GM23338 (cell line): Measurements from ENCODE around the gene TBC1D12. TPM values are rescaled to one million over a fixed set of nuclear protein-coding genes. Genes with fewer than 3 reads are reported as not detected.

ENCODE experiments used
- ATAC-seq: fragments of 200-7000 bp; cut with Tn5 transposase; 3 replicates; pipeline ENCODE4 v1.9.1; 2020
- DNase-seq: peaks from one replicate; pipeline ENCODE4 v3.0.0-alpha.2; 2015; ENCODE audit warnings: low spot score
- H2AFZ ChIP-seq: fragments of 200-600 bp; sonication (generic); 2 replicates; pipeline ENCODE4 v1.8.0; 2016; ENCODE audit warnings: antibody characterized with exemption, mild to moderate bottlenecking, moderate library complexity
- H3F3A ChIP-seq: fragments of 200-600 bp; sonication (generic); replicated peaks from 2 replicates; pipeline ENCODE4 v1.8.0; 2017; ENCODE audit warnings: antibody characterized with exemption, mixed run types, low read depth
- H3K27ac ChIP-seq: fragments of 200-600 bp; sonication (generic); 2 replicates; pipeline ENCODE4 v1.6.1; 2016; ENCODE audit warnings: low read depth
- H3K27me3 ChIP-seq: fragments of 200-600 bp; sonication (generic); 2 replicates; pipeline ENCODE4 v1.8.0; 2016; ENCODE audit warnings: mild to moderate bottlenecking, mixed run types, moderate library complexity; ENCODE audit not compliant: insufficient read depth
- H3K36me3 ChIP-seq: fragments of 200-600 bp; sonication (generic); 2 replicates; pipeline ENCODE4 v1.8.0; 2016; ENCODE audit warnings: mild to moderate bottlenecking; ENCODE audit not compliant: insufficient read depth
- H3K4me1 ChIP-seq: fragments of 200-600 bp; sonication (generic); 2 replicates; pipeline ENCODE4 v1.8.0; 2016; ENCODE audit warnings: mild to moderate bottlenecking, moderate library complexity; ENCODE audit not compliant: insufficient read depth
- H3K4me2 ChIP-seq: fragments of 200-600 bp; sonication (generic); 2 replicates; pipeline ENCODE4 v1.7.1; 2017; ENCODE audit warnings: mixed run types
- H3K4me3 ChIP-seq: fragments of 200-600 bp; sonication (generic); 2 replicates; pipeline ENCODE4 v1.6.1; 2016; ENCODE audit warnings: mixed run types
- H3K79me2 ChIP-seq: fragments of 200-600 bp; sonication (generic); replicated peaks from 2 replicates; pipeline ENCODE4 v1.8.0; 2017; ENCODE audit warnings: mild to moderate bottlenecking; ENCODE audit not compliant: insufficient read depth
- H3K9me2 ChIP-seq: fragments of 200-600 bp; sonication (generic); 2 replicates; pipeline ENCODE4 v1.8.0; 2017; ENCODE audit not compliant: insufficient read depth
- H4K20me1 ChIP-seq: fragments of 200-600 bp; sonication (generic); replicated peaks from 2 replicates; pipeline ENCODE4 v1.8.0; 2017; ENCODE audit warnings: mild to moderate bottlenecking; ENCODE audit not compliant: insufficient read depth
- H3K27ac Mint-ChIP-seq: 2 replicates; pipeline ENCODE4 v1.8.0; 2020; ENCODE audit warnings: inconsistent platforms, mild to moderate bottlenecking, moderate library complexity, mixed read lengths
- H3K27me3 Mint-ChIP-seq: 3 replicates; pipeline ENCODE4 v1.8.0; 2022; ENCODE audit warnings: low read depth, mild to moderate bottlenecking, moderate library complexity, mixed read lengths, inconsistent platforms; ENCODE audit not compliant: insufficient read depth, poor library complexity
- H3K36me3 Mint-ChIP-seq: 3 replicates; pipeline ENCODE4 v1.8.0; 2021; ENCODE audit warnings: low read depth, mild to moderate bottlenecking, inconsistent platforms, moderate library complexity, mixed read lengths
- H3K4me1 Mint-ChIP-seq: 3 replicates; pipeline ENCODE4 v1.8.0; 2020; ENCODE audit warnings: mild to moderate bottlenecking, inconsistent platforms, mixed read lengths
- H3K4me3 Mint-ChIP-seq: 3 replicates; pipeline ENCODE4 v1.8.0; 2021; ENCODE audit warnings: moderate library complexity, mild to moderate bottlenecking, inconsistent platforms, mixed read lengths
- H3K9me3 Mint-ChIP-seq: 3 replicates; pipeline ENCODE4 v1.8.0; 2020; ENCODE audit warnings: moderate library complexity, mild to moderate bottlenecking, inconsistent platforms, mixed read lengths
- EZH2 ChIP-seq: fragments of 200-600 bp; sonication (generic); IDR thresholded peaks from one replicate; pipeline ENCODE4 v1.8.0; 2017; ENCODE audit warnings: antibody characterized with exemption, mild to moderate bottlenecking, low read depth; ENCODE audit not compliant: unreplicated experiment
- EZH2phosphoT487 ChIP-seq: fragments of 200-600 bp; sonication (generic); IDR thresholded peaks from one replicate; pipeline ENCODE4 v1.8.1; 2018; ENCODE audit warnings: antibody characterized with exemption; ENCODE audit not compliant: unreplicated experiment
- POLR2AphosphoS5 ChIP-seq: IDR thresholded peaks from 2 replicates; pipeline ENCODE4 v1.6.1; 2016; ENCODE audit warnings: antibody characterized with exemption, low read depth
- REST ChIP-seq: IDR thresholded peaks from one replicate; pipeline ENCODE4 v1.6.1; 2018; ENCODE audit warnings: antibody characterized with exemption; ENCODE audit not compliant: unreplicated experiment
- ZNF331 ChIP-seq: fragments of 250-450 bp; sonication (Bioruptor Pico); IDR thresholded peaks from 2 replicates; pipeline ENCODE4 v1.5.0; 2020; ENCODE audit warnings: low read depth, mild to moderate bottlenecking, moderate library complexity
- polyA plus RNA-seq: library from polyadenylated mRNA; unstranded; fragments of >200 nt; fragmentation: Nextera tagmentation; extraction: Ambion mirVana; gene quantifications from 2 replicates; pipeline ENCODE4 v1.2.1, GENCODE V29; 2016
- total RNA-seq: library from RNA; depleted of rRNA; stranded (reverse); fragments of >200 nt; shearing (Covaris generic); gene quantifications from 2 replicates; pipeline ENCODE4 v1.2.3, GENCODE V29; 2014
- TF ChIP-seq, protein P1 (sequence below): IDR thresholded peaks from 2 replicates; pipeline ENCODE4 v1.6.1; 2016; ENCODE audit warnings: antibody characterized with exemption
- TF ChIP-seq, protein P2 (sequence below), 2 experiments: fragments of 200-600 bp in 1 of 2; sonication (generic) in 1 of 2; conservative IDR thresholded peaks; 2 replicates each; pipeline versions ENCODE4 v1.5.1 to v1.6.1; 2016 to 2017; ENCODE audit warnings: antibody characterized with exemption in 2 of 2, low read depth in 2 of 2, mild to moderate bottlenecking in 2 of 2, moderate library complexity in 1 of 2

TBC1D12 gene
- total and polyA plus RNA-seq, 2 experiments from 2014 or later = 2.3 to 3.6 TPM

- TF ChIP-seq EZH2 = peak; percentile 53
- TF ChIP-seq, protein P1, sequence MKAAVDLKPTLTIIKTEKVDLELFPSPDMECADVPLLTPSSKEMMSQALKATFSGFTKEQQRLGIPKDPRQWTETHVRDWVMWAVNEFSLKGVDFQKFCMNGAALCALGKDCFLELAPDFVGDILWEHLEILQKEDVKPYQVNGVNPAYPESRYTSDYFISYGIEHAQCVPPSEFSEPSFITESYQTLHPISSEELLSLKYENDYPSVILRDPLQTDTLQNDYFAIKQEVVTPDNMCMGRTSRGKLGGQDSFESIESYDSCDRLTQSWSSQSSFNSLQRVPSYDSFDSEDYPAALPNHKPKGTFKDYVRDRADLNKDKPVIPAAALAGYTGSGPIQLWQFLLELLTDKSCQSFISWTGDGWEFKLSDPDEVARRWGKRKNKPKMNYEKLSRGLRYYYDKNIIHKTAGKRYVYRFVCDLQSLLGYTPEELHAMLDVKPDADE = no peak
- no peak for TF ChIP-seq EZH2phosphoT487
- ATAC-seq = peak; percentile 33
- H4K20me1 ChIP-seq = no peaks in the 10 kb centered on the region; the same call in 1 of the 2 replicates
- no peaks in the 10 kb centered on the region; the same call in 1 of the 2 replicates for H3K4me1 ChIP-seq
- H2AFZ ChIP-seq = peak overlapping the region; percentile 97
- H3K27ac ChIP-seq = no peak overlapping the region
- peak overlapping the region; percentile 93 for H3K4me2 ChIP-seq
- H3K27me3 ChIP-seq = peaks cover 39% of the 10 kb centered on the region
- Mint-ChIP-seq H3K27ac (no peak overlapping the region), H3K36me3 (no peaks in the 10 kb centered on the region), H3K4me1 (peaks cover 10% of the 10 kb centered on the region), H3K9me3 (peaks cover 4% of the 10 kb centered on the region; the same call in 1 of the 3 replicates), H3K27me3 (peaks cover 32% of the 10 kb centered on the region), H3K4me3 (peak overlapping the region; percentile 86)
- no peaks in the 10 kb centered on the region; the same call in 1 of the 2 replicates for H3K9me2 ChIP-seq
- peak; percentile 52 for DNase-seq
- no peaks in the 10 kb centered on the region for H3K36me3 ChIP-seq
- no peaks in the 10 kb centered on the region for H3F3A ChIP-seq
- no peaks in the 10 kb centered on the region for H3K79me2 ChIP-seq
- peak overlapping the region; percentile 80 for H3K4me3 ChIP-seq
These were observed 1.3 kb downstream of the TBC1D12 start for GRCh38 chr10:94403380-94404213.

DNA sequence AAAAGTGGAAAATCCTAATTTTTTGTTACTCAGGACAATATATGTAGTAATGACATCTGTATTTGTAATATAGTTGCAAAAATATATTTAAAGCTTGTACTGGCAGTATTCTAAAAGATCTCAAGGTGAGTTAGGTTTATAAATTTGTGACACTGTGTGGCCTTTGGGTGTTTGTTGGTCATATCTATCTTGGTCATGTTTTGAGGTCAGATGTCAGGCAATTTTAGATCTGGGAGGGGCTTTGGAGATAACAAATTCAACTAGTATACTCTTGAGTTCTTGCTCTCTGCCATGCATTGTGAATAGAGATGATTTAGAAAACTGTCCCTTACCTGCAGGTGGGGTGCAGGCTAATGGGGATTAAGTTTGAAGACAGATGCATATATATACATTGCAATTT, 3.1 kb downstream of the TBC1D12 start:
- peaks cover 6% of the 10 kb centered on the region; the same call in 2 of the 3 replicates for H3K4me1 Mint-ChIP-seq
- TF ChIP-seq, protein P2, sequence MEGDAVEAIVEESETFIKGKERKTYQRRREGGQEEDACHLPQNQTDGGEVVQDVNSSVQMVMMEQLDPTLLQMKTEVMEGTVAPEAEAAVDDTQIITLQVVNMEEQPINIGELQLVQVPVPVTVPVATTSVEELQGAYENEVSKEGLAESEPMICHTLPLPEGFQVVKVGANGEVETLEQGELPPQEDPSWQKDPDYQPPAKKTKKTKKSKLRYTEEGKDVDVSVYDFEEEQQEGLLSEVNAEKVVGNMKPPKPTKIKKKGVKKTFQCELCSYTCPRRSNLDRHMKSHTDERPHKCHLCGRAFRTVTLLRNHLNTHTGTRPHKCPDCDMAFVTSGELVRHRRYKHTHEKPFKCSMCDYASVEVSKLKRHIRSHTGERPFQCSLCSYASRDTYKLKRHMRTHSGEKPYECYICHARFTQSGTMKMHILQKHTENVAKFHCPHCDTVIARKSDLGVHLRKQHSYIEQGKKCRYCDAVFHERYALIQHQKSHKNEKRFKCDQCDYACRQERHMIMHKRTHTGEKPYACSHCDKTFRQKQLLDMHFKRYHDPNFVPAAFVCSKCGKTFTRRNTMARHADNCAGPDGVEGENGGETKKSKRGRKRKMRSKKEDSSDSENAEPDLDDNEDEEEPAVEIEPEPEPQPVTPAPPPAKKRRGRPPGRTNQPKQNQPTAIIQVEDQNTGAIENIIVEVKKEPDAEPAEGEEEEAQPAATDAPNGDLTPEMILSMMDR (conservative IDR thresholded peaks at IDR 0.05; ENCODE audit: low read depth in 2 of 2) = no peak
- no peak overlapping the region for H2AFZ ChIP-seq
- H3K36me3 Mint-ChIP-seq = no peaks in the 10 kb centered on the region
- no peaks in the 10 kb centered on the region for H3K36me3 ChIP-seq
- H3K4me2 ChIP-seq = no peak overlapping the region
- H3K27me3 Mint-ChIP-seq = peaks cover 29% of the 10 kb centered on the region
- no peak overlapping the region for H3K27ac ChIP-seq
- H3K27me3 ChIP-seq = peaks cover 39% of the 10 kb centered on the region
- no peak overlapping the region for H3K4me3 ChIP-seq
- no peaks in the 10 kb centered on the region for H3F3A ChIP-seq
- ATAC-seq (no peak), DNase-seq (no peak)
- H3K4me1 ChIP-seq = no peaks in the 10 kb centered on the region; the same call in 1 of the 2 replicates
- no peaks in the 10 kb centered on the region; the same call in 1 of the 2 replicates for H3K9me2 ChIP-seq
- no peak overlapping the region for H3K27ac Mint-ChIP-seq
- H3K4me3 Mint-ChIP-seq = no peak overlapping the region
- no peaks in the 10 kb centered on the region; the same call in 1 of the 2 replicates for H4K20me1 ChIP-seq
- H3K79me2 ChIP-seq = no peaks in the 10 kb centered on the region
- peaks cover 4% of the 10 kb centered on the region; the same call in 1 of the 3 replicates for H3K9me3 Mint-ChIP-seq

DNA sequence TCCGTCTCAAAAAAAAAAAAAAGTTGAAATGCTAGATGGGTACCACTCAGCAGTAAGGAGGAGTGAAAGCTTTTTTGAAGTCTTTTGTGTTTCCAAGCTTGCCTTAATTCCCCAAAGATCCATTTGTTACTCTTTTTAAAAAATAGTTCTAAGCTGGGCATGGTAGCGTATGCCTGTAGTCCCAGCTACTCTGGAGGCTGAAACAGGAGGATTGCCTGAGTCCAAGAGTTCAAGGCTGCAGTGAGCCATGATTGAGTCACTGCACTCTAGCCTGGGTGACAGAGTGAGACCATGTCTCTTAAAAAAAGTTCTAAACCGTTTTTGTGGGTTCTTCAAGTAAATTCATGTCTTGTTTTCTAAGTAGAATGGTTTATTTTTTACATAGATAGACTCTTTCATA, 5.3 kb downstream of the TBC1D12 start:
- H3K4me1 Mint-ChIP-seq = peaks cover 6% of the 10 kb centered on the region; the same call in 2 of the 3 replicates
- Histone ChIP-seq H3K79me2 (no peaks in the 10 kb centered on the region), H3K4me3 (no peak overlapping the region)
- TF ChIP-seq ZNF331 (CRISPR knock-in tag) (no peak), POLR2AphosphoS5 (no peak), REST (no peak)

More for the DNA sequence above, 5.3 kb downstream of the TBC1D12 start:
- Histone ChIP-seq H3K9me2 (no peaks in the 10 kb centered on the region), H4K20me1 (no peaks in the 10 kb centered on the region; the same call in 1 of the 2 replicates), H3K27me3 (peaks cover 39% of the 10 kb centered on the region), H3K4me2 (no peak overlapping the region), H3K36me3 (no peaks in the 10 kb centered on the region), H2AFZ (no peak overlapping the region), H3K27ac (no peak overlapping the region), H3F3A (no peaks in the 10 kb centered on the region), H3K4me1 (no peaks in the 10 kb centered on the region; the same call in 1 of the 2 replicates)
- DNase-seq (no peak), ATAC-seq (no peak)
- Mint-ChIP-seq H3K9me3 (no peaks in the 10 kb centered on the region), H3K4me3 (no peak overlapping the region), H3K36me3 (no peaks in the 10 kb centered on the region), H3K27ac (no peak overlapping the region), H3K27me3 (peaks cover 19% of the 10 kb centered on the region)
